ENCODE results near the gene LAMP1. TPM values are rescaled to one million over a fixed set of nuclear protein-coding genes. Genes with fewer than 3 reads are reported as not detected.
"Not testable (repeated sequence)": the region's sequence is repeated elsewhere in the genome, so short reads cannot be mapped to it uniquely, and the experiment has no call there.

Gene LAMP1
- total RNA-seq, 1 donor from 2014 or later: 57.9 TPM

DNA sequence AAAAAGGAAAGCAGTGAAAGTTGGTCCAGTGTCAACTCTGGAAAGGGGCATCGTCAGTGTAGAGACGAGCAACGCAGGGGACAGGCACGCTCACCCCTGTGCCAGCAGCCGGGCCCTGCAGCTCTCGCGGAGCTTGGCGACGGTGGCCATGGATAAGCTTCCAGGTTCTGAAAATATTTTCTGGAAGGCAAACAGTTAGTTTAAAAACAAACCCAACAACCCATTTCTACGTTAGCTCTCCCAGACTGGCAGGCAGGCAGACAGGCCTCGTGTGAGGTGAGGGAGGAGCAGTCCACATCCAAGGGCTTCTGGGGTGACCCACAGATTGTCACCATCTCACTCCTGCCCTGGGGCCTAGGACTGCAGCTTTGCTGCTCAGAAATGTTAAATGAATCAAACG, 27.4 kb downstream of the LAMP1 start:
- no peak for FAIRE-seq
- no peak for DNase-seq (ENCODE audit: low spot score in 2 of 2)

DNA sequence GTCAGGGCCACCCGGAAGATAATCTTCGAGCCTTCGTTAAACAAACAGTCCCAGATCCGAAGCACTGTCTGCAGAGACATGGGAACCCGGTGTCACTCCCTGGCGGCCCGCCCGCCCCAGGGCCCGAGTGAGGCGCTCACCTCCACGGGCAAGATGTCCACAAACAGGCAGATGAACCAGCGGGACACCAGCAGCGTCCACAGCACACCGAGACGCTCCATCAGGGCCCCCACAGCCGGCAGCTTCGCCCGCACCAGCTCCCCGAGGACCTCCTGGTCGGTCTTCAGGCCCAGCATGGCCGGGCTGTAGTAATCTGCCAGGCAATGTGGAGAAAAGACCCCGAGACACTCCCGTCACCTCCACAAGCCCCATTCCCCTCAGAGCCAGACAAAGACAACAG, 28.7 kb downstream of the LAMP1 start:
- DNase-seq (ENCODE audit: low spot score in 2 of 2) (no peak), FAIRE-seq (no peak)

DNA sequence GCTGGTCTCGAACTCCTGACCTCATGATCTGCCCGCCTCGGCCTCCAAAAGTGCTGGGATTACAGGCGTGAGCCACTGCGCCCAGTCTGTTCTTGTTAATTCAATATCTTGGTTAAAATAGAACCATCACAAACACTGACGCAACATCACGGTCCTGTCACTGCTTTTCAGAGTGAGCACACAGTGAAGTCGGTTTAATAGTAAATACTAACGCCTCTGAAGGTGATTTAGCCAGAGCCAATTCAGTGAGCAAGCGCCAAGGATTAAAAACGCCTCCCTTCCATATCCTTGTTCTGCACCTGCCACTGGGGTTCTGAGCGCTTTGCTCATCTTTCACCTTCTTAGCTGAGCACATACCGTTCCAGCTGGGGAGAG, 30.3 kb downstream of the LAMP1 start:
- no peak for DNase-seq (ENCODE audit: low spot score in 2 of 2)
- no peak for FAIRE-seq

DNA sequence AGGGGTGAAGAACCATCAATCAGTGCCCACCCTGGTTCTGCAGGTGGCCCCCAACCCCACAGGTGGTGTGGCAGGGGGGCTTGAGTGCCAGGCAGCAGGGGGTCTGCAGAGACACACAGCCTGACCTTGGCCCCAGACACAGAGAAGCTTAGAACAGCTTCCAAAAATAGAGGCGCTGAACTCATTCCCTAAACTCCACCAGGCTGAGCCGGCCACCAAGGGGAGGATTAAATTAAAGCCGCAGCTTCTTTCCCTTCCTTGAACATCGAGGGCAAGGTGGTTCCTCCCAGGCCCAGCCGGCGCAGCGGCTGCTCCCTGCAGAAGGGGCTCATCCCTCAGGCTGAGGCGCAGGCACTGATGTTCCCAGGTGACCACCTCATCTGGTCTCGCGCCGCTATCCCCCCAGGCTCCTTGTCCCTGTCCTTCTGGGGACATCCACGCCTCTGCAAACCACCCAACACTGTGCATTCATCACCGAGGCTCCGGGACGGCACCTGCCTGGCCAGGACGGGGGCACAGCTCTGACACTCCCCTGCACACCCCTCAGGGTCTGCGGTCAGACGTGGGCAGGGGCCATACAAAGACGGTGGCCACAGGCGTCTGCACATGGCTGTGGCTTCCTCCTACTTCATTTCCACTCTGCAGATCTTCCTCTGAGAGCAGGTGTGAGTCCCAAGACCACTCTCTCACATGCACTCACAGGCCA, 30.9 kb downstream of the LAMP1 start:
- DNase-seq (ENCODE audit: low spot score in 2 of 2) (no peak), FAIRE-seq (no peak)

DNA sequence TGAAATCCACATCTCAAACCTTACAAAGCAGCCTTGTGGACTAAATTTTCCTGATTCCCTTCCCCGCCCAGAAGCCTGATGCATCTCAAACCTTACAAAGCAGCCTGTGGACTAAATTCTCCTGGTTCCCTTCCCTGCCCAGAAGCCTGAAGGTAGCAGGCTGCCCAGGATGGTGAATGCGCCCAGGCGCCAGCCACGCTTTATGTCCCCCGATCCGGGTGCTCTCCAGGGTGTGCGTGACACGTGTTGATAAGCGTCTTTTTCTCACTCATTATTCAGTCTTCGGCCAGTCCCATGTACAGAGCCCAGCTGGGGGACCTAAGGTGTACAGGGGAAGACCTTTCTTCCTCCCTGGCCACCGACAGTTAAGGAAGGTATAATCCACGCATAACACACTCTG, 31.8 kb downstream of the LAMP1 start:
- FAIRE-seq (no peak), DNase-seq (ENCODE audit: low spot score in 2 of 2) (no peak)

DNA sequence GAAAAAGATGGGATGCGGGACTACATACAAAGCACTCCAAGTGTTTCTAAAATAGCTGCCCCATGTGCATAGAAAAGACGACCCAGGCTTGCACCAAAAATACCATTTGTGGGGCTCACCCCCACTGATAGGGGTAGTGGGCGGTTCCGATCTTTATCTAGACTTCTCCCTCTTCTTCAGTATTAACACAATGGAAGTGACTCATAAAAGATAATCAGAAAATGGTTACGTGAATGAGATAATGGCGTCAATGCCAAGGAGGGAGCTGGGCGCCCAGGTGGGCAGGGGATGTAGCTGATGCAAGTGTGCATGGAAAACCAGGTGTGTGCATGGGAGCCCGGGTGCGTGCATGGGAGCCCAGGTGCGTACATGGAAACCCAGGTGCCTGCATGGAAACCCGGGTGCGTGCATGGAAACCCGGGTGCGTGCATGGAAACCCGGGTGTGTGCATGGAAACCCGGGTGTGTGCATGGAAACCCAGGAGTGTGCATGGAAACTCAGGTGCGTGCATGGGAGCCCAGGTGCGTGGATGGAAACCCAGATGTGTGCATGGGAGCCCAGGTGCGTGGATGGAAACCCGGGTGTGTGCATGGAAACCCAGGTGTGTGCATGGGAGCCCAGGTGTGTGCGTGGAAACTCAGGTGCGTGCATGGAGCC, 32.7 kb downstream of the LAMP1 start:
- DNase-seq (ENCODE audit: low spot score in 2 of 2) (no peak), FAIRE-seq (no peak)

DNA sequence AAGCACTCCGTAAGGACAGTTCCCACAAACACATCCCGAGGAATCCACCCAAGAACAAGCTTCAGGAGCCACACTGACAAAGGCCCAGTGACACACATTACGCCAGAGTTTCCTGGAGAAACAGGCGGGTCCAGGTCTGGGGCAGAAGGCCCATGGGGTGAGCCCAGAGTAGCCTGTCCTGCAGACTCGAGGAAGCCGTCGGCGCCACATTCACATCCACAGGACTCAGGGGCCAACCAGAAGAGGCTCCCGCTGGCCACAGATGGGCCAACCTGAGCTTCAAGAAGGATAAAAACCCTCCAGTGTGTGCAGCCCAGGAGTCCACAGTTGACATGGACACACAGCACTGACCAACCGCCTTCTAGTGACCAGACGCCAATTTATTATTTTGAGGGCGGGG, 35.6 kb downstream of the LAMP1 start:
- no peak for FAIRE-seq
- no peak for DNase-seq (ENCODE audit: low spot score in 2 of 2)

DNA sequence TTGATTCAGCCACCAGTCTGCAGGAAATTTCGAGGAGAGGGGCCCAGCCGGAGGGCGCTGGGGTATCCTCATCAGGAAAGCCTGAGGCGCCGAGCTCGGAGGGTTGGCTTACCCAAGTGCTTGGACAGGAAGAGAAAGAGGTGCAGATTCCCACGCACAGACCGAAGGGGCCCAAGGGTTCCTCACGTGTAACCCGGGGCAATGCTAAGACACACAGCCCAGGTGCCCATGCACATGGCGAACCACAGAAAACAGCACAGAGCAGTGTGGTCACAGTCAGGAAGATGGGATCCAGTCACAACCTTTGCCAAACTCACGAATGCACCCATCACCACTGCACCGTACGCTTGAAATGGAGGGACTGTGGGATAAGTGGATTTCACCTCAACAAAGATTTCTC, 36.0 kb downstream of the LAMP1 start:
- DNase-seq (ENCODE audit: low spot score in 2 of 2): no peak
- no peak for FAIRE-seq

DNA sequence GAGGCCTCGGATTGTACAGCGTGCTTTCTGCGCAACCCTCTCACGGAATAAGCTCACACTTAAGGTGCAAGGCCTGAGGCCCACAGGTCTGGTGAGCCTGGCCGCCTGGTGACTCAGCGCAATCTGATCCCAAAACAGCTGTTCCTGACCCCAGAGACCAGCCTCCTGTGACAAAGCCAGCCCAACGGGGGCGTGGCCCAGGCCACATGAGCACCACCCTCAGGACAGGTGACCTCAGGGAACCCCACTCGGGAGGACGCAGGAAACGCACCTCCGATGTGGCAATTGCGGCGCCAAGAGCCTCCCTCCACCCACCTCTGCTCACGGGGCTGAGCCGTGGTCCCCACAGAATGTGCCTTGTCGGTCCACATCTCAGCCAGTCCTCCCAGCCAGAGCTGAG, 40.5 kb downstream of the LAMP1 start:
- FAIRE-seq (no peak), DNase-seq (ENCODE audit: low spot score in 2 of 2) (no peak)

DNA sequence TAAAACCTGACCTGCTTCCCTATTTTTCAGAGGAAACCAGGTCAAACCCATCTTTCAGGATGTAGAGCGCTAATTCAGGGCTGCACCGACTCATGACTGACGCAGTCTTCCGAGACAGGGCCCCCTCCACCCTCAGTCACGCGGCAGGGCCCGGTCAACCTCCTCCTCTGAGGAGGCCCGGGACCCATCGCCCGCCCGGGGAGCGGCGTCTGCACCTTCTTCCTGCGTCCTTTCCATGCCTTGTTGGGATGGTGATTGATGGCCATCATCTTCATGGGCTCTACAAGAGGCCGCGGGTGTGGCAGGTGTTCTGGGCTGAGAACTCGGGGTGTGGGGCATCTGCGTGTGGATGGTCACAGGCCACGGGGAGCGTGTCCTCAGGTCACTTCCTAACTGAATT, 40.9 kb downstream of the LAMP1 start:
- FAIRE-seq: no peak

DNA sequence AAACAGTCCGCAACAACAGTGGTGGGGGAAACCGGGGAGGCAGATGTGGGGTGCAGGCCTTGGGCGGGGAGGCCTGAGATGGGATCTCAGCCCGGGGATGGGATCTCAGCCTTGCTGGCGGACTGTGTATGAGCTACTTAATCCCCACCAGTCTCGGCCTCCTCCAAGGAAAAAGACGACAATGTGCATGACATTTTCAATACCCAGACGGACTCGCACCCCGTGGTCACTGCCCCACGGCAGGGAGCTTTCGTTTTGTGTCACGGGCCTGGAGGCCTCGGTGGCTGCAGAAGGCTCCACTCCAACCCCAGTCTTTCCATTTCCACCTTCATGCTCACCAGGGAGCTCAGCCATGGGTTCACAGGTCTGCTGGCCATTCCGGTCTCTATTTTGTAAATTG, 41.4 kb downstream of the LAMP1 start:
- DNase-seq (ENCODE audit: low spot score in 2 of 2): no peak
- FAIRE-seq: no peak

More for the DNA sequence above, 40.9 kb downstream of the LAMP1 start:
- DNase-seq (ENCODE audit: low spot score in 2 of 2): no peak

DNA sequence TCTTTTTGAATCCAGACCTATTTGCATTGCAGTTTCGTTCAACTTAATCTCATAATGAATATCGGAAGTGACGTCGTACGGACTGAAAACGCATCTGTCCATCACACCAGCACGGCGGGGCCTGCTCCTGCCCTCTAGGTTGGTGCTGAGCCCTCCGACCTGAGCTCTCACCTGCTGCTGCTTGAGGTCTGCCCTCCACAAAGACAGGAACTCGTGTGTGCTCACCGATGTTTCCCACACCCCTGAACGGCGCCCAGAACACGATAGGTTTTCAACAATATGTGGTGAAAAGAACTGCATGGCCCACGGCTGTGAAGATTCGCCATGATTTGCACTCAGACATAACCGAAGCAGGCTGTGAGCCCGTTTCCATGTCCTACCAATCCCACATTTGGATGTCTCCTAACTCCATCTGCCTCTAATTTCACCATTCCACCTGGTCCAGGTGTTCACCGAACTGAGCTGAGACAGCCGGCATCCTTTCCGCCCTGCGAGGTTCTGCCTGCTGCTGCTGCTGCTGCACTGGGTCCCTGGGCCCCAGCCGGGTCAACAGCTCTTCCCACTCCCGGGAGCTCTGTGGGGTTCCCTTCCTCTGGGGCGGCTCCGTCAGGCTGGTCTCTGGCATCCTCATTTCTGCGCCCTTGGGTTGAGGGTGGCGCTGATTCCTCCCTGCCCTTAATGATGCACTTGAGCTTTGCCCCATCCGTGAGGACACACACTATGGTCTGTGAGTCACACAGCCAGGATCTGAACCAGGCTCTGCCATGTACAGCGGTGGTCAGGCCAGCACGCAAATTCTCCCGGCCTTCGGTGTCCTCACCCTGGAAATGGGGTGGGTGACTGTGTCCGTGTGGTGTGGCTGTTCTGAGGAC, 46.0 kb downstream of the LAMP1 start:
- DNase-seq (ENCODE audit: low spot score in 2 of 2) (no peak), FAIRE-seq (no peak)

DNA sequence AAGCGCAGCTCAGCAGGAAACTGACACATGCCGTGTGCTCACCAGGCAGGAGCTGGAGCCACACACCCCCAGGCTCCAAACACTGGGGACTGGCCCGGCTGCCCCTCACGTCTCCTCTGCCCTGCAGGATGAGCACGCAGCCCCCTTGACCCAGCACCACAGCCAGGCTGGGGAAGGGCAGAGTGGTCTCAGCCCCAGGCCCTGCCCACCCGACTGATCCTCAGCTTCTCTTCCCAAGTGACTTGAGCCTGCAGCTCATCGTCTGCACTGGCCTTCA, 46.6 kb downstream of the LAMP1 start:
- FAIRE-seq (no peak), DNase-seq (ENCODE audit: low spot score in 2 of 2) (no peak)

DNA sequence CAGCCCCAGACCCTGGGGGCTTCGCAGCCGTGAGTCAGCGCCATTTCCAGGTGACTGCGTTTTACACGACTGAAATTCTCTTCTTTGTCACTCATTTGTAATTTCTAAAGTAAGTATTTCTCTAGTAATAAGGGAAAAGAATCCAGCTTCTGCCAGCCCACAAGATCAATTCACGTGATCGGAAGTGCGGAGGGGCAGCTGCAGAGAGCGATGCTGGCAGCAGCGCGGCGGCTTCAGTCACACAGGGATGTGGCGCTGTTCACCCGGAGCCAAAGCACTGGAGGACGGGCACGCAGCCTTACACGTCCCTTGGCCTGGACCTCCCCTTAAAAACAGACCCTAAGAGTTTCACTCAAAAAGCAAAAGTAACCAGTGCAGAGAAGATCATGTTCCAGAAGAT, 48.4 kb downstream of the LAMP1 start:
- no peak for FAIRE-seq
- no peak for DNase-seq (ENCODE audit: low spot score in 2 of 2)

DNA sequence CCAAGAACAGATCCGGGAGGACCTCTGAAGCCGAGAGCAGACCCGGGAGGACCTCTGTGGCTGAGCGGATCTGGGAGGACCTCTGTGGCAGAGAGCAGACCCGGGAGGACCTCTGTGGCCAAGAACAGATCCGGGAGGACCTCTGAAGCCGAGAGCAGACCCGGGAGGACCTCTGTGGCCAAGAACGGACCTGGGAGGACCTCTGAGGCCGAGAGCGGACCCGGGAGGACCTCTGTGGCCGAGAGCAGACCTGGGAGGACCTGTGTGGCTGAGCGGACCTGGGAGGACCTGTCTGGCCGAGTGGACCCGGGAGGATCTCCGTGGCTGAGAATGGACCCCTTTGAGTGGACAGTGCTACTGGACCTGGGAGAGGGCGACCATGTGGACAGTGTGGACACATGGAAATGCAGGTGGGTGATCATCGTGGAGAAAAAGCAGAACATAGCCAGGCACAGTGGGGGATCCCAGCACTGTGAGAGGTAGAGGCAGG, 50.7 kb downstream of the LAMP1 start:
- not testable (repeated sequence) for DNase-seq (ENCODE audit: low spot score in 2 of 2); FAIRE-seq

DNA sequence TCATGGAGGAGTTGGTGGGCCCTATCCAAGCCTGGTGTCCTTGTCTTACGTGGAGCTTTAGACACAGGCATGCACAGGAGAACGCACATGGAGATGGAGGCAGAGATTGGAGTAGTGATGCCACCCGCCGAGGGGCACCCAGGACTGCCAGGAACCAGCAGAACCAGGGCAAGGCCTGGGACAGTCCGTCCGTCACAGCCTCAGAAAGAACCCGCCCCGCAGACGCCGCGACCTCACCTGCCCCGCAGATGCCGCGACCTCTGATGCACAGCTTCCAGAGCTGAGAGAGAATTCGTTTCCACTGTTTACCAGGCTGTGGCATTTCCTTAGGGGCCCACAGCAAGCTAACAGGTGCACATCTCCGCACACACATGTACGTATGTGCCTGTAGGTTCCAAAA, 51.6 kb downstream of the LAMP1 start:
- no peak for FAIRE-seq
- no peak for DNase-seq (ENCODE audit: low spot score in 2 of 2)

DNA sequence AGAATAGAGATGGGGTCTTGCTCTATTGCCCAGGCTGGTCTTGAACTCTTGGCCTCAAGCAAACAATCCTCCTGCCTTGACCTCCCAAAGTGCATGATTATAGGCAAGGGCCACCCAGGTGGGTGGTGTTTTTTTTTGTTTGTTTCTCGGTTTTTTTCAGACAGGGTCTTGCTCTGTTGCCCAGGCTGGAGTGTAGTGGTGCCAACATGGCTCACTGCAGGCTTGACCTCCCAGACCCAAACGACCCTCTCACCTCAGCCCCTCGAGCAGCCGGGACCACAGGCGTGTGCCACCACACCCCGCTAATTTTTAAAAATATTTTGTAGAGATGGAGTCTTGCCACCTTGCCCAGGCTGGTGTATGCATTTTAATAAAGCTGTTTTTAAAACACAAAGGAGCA, 52.0 kb downstream of the LAMP1 start:
- FAIRE-seq: no peak
- DNase-seq (ENCODE audit: low spot score in 2 of 2): no peak

DNA sequence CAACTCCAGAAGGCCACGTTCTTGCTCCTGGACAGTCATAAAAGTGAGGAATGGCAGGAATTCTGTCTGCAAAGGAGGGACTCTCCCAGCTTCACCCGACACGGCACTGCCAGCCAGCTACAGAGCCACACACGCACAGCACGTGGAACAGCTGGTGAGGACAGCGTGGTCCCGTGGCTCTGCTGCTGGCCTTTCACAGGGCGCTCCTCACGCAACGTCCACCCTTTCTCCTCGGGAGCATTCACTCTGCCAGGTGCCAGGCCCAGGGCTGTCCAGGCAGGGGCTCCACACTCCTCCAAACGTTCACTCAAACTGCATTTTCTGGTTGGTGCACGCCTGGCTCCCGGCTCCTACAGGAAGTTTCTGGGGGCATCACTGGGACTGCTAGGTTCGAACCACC, 52.5 kb downstream of the LAMP1 start:
- FAIRE-seq: no peak
- no peak for DNase-seq (ENCODE audit: low spot score in 2 of 2)

DNA sequence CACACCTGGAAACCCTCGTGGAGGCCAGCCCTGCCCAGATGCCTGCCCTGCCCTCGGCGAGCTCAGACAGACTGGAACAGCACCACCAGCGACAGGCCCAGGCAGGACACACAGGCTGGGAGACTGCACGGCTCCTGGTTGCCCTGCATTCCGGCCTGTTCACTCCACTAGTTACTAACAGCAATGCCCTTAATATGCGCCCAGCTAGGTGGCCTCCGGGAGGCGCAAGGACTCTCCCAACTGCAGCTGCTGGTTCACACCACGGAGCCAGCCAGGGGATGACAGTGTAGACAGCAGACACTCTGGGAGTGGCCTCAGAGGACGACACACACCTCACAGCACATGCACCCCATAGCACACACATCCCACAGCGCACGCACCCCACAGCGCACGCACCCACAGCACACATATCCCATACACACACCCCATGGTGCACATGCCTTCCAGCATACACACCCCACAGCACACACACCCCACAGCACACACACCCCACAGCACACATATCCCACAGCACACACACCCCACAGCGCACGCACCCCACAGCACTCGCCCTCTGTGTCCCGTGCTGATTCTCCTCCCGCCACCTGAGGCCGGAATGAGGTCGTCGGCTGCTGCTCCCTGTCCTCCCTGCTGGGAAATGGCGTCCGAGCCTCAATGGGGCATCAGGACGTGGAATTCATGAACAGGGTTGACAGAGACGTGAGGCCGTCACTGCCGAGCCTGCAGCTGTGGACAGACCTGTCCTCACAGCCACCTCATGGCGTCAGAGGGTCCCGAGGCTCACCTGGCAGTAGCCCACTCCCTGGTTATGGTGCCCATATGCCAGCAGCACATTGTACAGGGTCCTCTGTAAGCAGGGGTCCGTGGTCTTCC, 53.3 kb downstream of the LAMP1 start:
- FAIRE-seq: no peak
- DNase-seq (ENCODE audit: low spot score in 2 of 2): no peak

DNA sequence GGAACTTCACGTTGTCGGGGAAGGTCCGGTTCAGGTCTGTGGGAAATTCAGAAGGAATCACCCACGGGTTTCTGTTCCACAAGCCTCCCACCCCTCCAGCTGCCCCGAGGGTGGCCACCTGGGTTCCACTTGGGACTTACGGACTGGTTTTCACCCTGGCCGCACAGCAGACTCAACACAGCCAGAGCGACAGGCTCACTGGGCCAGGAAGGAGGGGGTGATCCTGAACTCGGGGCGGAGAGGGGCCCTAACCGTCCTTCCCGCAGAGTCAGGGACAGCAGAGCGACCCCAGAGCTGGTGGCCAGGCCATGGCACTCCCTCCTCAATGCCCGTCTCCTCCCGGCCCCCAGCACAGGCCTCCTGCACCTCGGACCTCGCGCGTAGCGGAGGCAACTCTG, 53.9 kb downstream of the LAMP1 start:
- FAIRE-seq: no peak

More for the DNA sequence above, 53.9 kb downstream of the LAMP1 start:
- no peak for DNase-seq (ENCODE audit: low spot score in 2 of 2)
